Endothelial cell (in vitro differentiated cells): Measurements from ENCODE around the gene CUBN. TPM values are rescaled to one million over a fixed set of nuclear protein-coding genes. Genes with fewer than 3 reads are reported as not detected.

Experiments used
- DNase-seq: peaks from one replicate; pipeline ENCODE4 v3.0.0; 2021; ENCODE audit warnings: low spot score
- H3K27ac Mint-ChIP-seq: one replicate; pipeline ENCODE4 v1.8.0; 2021; ENCODE audit warnings: mixed read lengths, inconsistent platforms; ENCODE audit not compliant: unreplicated experiment
- H3K27me3 Mint-ChIP-seq: one replicate; pipeline ENCODE4 v1.8.0; 2021; ENCODE audit warnings: mild to moderate bottlenecking, moderate library complexity, mixed read lengths, inconsistent platforms; ENCODE audit not compliant: unreplicated experiment
- H3K36me3 Mint-ChIP-seq: one replicate; pipeline ENCODE4 v1.8.0; 2021; ENCODE audit warnings: mild to moderate bottlenecking, low read depth, mixed read lengths, inconsistent platforms; ENCODE audit not compliant: unreplicated experiment
- H3K4me1 Mint-ChIP-seq: one replicate; pipeline ENCODE4 v1.8.0; 2021; ENCODE audit warnings: mild to moderate bottlenecking, mixed read lengths, inconsistent platforms; ENCODE audit not compliant: unreplicated experiment
- H3K4me3 Mint-ChIP-seq: one replicate; pipeline ENCODE4 v1.8.0; 2021; ENCODE audit warnings: mild to moderate bottlenecking, mixed read lengths, inconsistent platforms; ENCODE audit not compliant: unreplicated experiment
- H3K9me3 Mint-ChIP-seq: one replicate; pipeline ENCODE4 v1.8.0; 2021; ENCODE audit warnings: mixed read lengths, inconsistent platforms; ENCODE audit not compliant: unreplicated experiment
- CTCF ChIP-seq: fragments of 200-600 bp; sonication (generic); IDR thresholded peaks from one replicate; pipeline ENCODE4 v1.5.0; 2021; ENCODE audit warnings: antibody characterized with exemption; ENCODE audit not compliant: unreplicated experiment
- long read RNA-seq: library from polyadenylated mRNA; unstranded; transcript quantifications from one replicate; pipeline ENCODE4 v2.0.0, GENCODE V29; 2020; ENCODE audit not compliant: unreplicated experiment
- total RNA-seq: library from RNA; stranded (reverse); fragmentation: NEBNext Ultra II Directional; extraction: Animal tissue kit (Norgen Biotek cat#: 25700); gene quantifications from one replicate; pipeline ENCODE4 v1.2.1, GENCODE V29; 2021; ENCODE audit not compliant: unreplicated experiment

The CUBN gene
- 8.8 TPM for total RNA-seq
- long read RNA-seq, partial matches to known transcripts, result 0 of 1 reads
- long read RNA-seq, other reads (novel, unspliced or antisense), result 1 of 1 reads

GRCh38 chr10:17129741-17130140, at the start of gene CUBN:
Gene CUBN (minus strand): TSS chr10:17129811. CDS start chr10:17129765, 46 bp downstream.
- no peak within 1 kb of the TSS for H3K4me3 Mint-ChIP-seq
- H3K36me3 Mint-ChIP-seq, result no peaks in the 10 kb centered on the region
- H3K9me3 Mint-ChIP-seq, result no peaks in the 10 kb centered on the region
- peaks cover 14% of the 10 kb centered on the region for H3K4me1 Mint-ChIP-seq
- no peak for DNase-seq
- peaks cover 2% of the 10 kb centered on the region for H3K27me3 Mint-ChIP-seq
- H3K27ac Mint-ChIP-seq, result no peak within 1 kb of the TSS
- no peak for TF ChIP-seq CTCF

DNA sequence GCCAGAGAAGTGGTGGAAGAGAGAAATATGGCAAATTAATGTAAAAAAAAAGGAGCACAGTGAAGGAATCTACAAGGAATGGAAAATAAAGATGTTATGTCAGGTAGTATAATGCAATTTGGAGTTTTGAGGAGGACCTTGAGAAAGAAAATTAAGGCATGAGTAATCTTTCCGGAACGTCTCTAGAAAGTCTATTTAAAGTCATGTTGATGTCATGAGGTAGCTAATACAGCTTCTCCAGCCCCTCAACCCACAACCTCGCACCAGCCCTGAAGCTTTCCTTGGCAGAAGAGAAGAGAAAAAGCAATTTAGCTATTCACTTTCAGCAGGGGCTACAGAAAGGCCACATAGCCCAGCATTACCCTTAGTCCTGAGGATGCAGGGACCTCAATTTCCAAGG, 49.4 kb upstream of the CUBN start:
- TF ChIP-seq CTCF, result no peak
- Mint-ChIP-seq H3K27ac (no peak overlapping the region), H3K4me3 (no peak overlapping the region), H3K4me1 (peaks cover 4% of the 10 kb centered on the region), H3K27me3 (no peaks in the 10 kb centered on the region), H3K36me3 (no peaks in the 10 kb centered on the region), H3K9me3 (no peaks in the 10 kb centered on the region)
- no peak for DNase-seq

DNA sequence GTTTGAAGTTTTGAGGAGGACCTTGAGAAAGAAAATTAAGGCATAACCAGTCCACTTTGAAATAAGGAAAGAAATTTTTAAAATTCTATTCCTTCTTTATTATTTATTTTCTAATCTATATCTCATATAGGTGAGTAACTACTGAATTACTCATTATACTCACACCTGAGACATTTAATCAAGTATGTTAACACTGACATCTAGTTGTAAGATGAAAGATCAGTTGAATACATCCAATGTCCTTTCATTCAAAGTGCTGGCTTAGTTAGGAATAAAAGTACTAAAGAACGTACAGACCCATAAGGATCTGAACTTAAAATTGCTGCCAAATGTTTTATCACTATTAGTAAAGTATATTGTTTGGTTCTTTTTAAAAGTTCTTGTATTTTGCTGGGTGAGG, 48.4 kb upstream of the CUBN start:
- Mint-ChIP-seq H3K27me3 (no peaks in the 10 kb centered on the region), H3K27ac (no peak overlapping the region), H3K9me3 (no peaks in the 10 kb centered on the region), H3K4me3 (no peak overlapping the region), H3K4me1 (peaks cover 4% of the 10 kb centered on the region), H3K36me3 (no peaks in the 10 kb centered on the region)
- TF ChIP-seq CTCF, result no peak
- no peak for DNase-seq

DNA sequence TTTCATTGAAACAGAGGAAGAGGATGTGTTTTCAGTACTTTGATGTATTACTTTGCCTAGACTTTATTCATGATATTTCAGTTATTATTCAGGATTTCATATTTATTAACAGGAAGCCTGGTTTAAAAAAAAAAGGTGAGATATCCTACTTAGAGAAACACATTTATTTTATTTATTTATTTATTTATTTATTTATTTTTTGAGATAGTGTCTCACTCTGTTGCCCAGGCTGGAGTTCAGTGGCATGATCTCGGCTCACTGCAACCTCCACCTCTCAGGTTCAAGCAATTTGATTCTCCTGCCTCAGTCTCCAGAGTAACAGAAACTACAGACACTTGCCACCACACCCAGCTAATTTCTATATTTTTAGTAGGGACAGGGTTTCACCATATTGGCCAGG, 47.4 kb upstream of the CUBN start:
- Mint-ChIP-seq H3K9me3 (no peaks in the 10 kb centered on the region), H3K4me3 (no peak overlapping the region), H3K4me1 (peaks cover 4% of the 10 kb centered on the region), H3K36me3 (no peaks in the 10 kb centered on the region), H3K27ac (no peak overlapping the region), H3K27me3 (no peaks in the 10 kb centered on the region)
- no peak for TF ChIP-seq CTCF
- DNase-seq, result no peak

- H3K4me1 Mint-ChIP-seq, result peaks cover 4% of the 10 kb centered on the region
- DNase-seq, result no peak
- H3K27me3 Mint-ChIP-seq, result no peaks in the 10 kb centered on the region
- H3K36me3 Mint-ChIP-seq, result no peaks in the 10 kb centered on the region
- H3K27ac Mint-ChIP-seq, result no peak overlapping the region
- no peaks in the 10 kb centered on the region for H3K9me3 Mint-ChIP-seq
- H3K4me3 Mint-ChIP-seq, result no peak overlapping the region
- TF ChIP-seq CTCF, result no peak
Measured at GRCh38 chr10:17176091-17176490, 46.5 kb upstream of the CUBN start.
